ENCODE measurements around the gene MUSK. TPM values are rescaled to one million over a fixed set of nuclear protein-coding genes. Genes with fewer than 3 reads are reported as not detected.

Gene MUSK
- not detected for total RNA-seq

- no peak for DNase-seq (ENCODE audit: low read depth in 2 of 3, low spot score in 2 of 3)
These were observed at the start of gene MUSK for GRCh38 chr9:110668570-110669167. MUSK (plus strand) TSS chr9:110668791; CDS start chr9:110668905, 114 bp downstream.

GRCh38 chr9:110619831-110620230 lies 48.8 kb upstream of the MUSK start:
- DNase-seq (ENCODE audit: low read depth in 2 of 3, low spot score in 2 of 3) = no peak

- no peak for DNase-seq (ENCODE audit: low read depth in 2 of 3, low spot score in 2 of 3)
These were observed 47.9 kb upstream of the MUSK start for GRCh38 chr9:110620726-110621125.

GRCh38 chr9:110622368-110622767 lies 46.2 kb upstream of the MUSK start:
- no peak for DNase-seq (ENCODE audit: low read depth in 2 of 3, low spot score in 2 of 3)

- DNase-seq (ENCODE audit: low read depth in 2 of 3, low spot score in 2 of 3) = peak in 2 of 3 donors; percentile 36 to 65
These were observed 45.0 kb upstream of the MUSK start for GRCh38 chr9:110623462-110624025.

GRCh38 chr9:110626101-110626829 lies 42.3 kb upstream of the MUSK start:
- DNase-seq (ENCODE audit: low read depth in 2 of 3, low spot score in 2 of 3) = no peak

GRCh38 chr9:110635589-110635988 lies 33.0 kb upstream of the MUSK start:
- DNase-seq (ENCODE audit: low read depth in 2 of 3, low spot score in 2 of 3) = no peak

GRCh38 chr9:110638381-110638954 lies 30.1 kb upstream of the MUSK start:
- peak in 2 of 3 donors; percentile 13 to 58 for DNase-seq (ENCODE audit: low read depth in 2 of 3, low spot score in 2 of 3)

GRCh38 chr9:110640736-110641135 lies 27.9 kb upstream of the MUSK start:
- peak in 1 of 3 donors; percentile 21 for DNase-seq (ENCODE audit: low read depth in 2 of 3, low spot score in 2 of 3)

GRCh38 chr9:110641293-110641692 lies 27.3 kb upstream of the MUSK start:
- no peak for DNase-seq (ENCODE audit: low read depth in 2 of 3, low spot score in 2 of 3)

GRCh38 chr9:110648696-110649095 lies 19.9 kb upstream of the MUSK start:
- DNase-seq (ENCODE audit: low read depth in 2 of 3, low spot score in 2 of 3) = no peak

GRCh38 chr9:110650261-110650660 lies 18.3 kb upstream of the MUSK start:
- DNase-seq (ENCODE audit: low read depth in 2 of 3, low spot score in 2 of 3) = no peak

GRCh38 chr9:110650991-110651411 lies 17.6 kb upstream of the MUSK start:
- no peak for DNase-seq (ENCODE audit: low read depth in 2 of 3, low spot score in 2 of 3)

GRCh38 chr9:110655754-110656641 lies 12.6 kb upstream of the MUSK start:
- no peak for DNase-seq (ENCODE audit: low read depth in 2 of 3, low spot score in 2 of 3)

- no peak for DNase-seq (ENCODE audit: low read depth in 2 of 3, low spot score in 2 of 3)
These were observed 8.6 kb upstream of the MUSK start for GRCh38 chr9:110659891-110660541.

GRCh38 chr9:110669433-110669832 lies 842 bp downstream of the MUSK start:
- no peak for DNase-seq (ENCODE audit: low read depth in 2 of 3, low spot score in 2 of 3)

GRCh38 chr9:110671849-110672248 lies 3.3 kb downstream of the MUSK start:
- DNase-seq (ENCODE audit: low read depth in 2 of 3, low spot score in 2 of 3) = no peak

GRCh38 chr9:110672873-110673510 lies 4.4 kb downstream of the MUSK start:
- no peak for DNase-seq (ENCODE audit: low read depth in 2 of 3, low spot score in 2 of 3)

GRCh38 chr9:110687497-110687896 lies 18.9 kb downstream of the MUSK start:
- DNase-seq (ENCODE audit: low read depth in 2 of 3, low spot score in 2 of 3) = no peak

GRCh38 chr9:110688329-110688728 lies 19.7 kb downstream of the MUSK start:
- DNase-seq (ENCODE audit: low read depth in 2 of 3, low spot score in 2 of 3) = no peak

Data from hematopoietic multipotent progenitor cell (in vitro differentiated cells).